ENCODE results near the gene HMCES.

Gene HMCES

GRCh38 chr3:129316248-129317013, 37.8 kb downstream of the HMCES start (continued):
- TF ChIP-seq ZNF416 (tag by site-specific recombination; IDR thresholded peaks at IDR 0.05) (no peak), ZNF132 (tag by site-specific recombination; IDR thresholded peaks at IDR 0.05; ENCODE audit: borderline replicate concordance) (no peak), MYNN (tag by site-specific recombination; IDR thresholded peaks at IDR 0.05; ENCODE audit: borderline replicate concordance) (peak; percentile 17; the same call in 1 of the 2 replicates), EGR2 (tag by site-specific recombination; IDR thresholded peaks at IDR 0.05; ENCODE audit: low read depth) (no peak), ZNF510 (tag by site-specific recombination; IDR thresholded peaks at IDR 0.05; ENCODE audit: insufficient replicate concordance) (no peak), ZNF791 (tag by site-specific recombination; IDR thresholded peaks at IDR 0.05) (no peak), ZNF335 (tag by site-specific recombination; conservative IDR thresholded peaks at IDR 0.05) (peak; percentile 93), HIC1 (tag by site-specific recombination; IDR thresholded peaks at IDR 0.05) (no peak), ZNF324 (tag by site-specific recombination; IDR thresholded peaks at IDR 0.05) (peak; percentile 34; the same call in 1 of the 2 replicates)

GRCh38 chr3:129317014-129317771, 38.5 kb downstream of the HMCES start:
- Histone ChIP-seq H3K4me1 (ENCODE audit: control insufficient read depth, insufficient read depth, low read length) (no peaks in the 10 kb centered on the region), H3K36me3 (ENCODE audit: control insufficient read depth in 2 of 2, insufficient read depth in 1 of 2, low read length in 2 of 2) (peaks cover 0 to 41% of the 10 kb centered on the region in 2 experiments; a peak in 1 of 3 replicates), H3K9me3 (ENCODE audit: control insufficient read depth, insufficient read depth, low read depth, low read length) (no peaks in the 10 kb centered on the region), H3K27ac (ENCODE audit: extremely low read depth, low read depth, low read length) (no peak overlapping the region; the same call in 1 of the 2 replicates), H3K4me3 (ENCODE audit: low read depth, low read length) (peak overlapping the region; percentile 97)
- POLR2A ChIA-PET = interaction anchor here (1.0 to 4.0 kb wide), 11 partner anchors 9 to 196 kb away, joined by 4 to 42 read pairs (median 7); partner anchors contain the start of genes COPG1, HMCES, IFT122 and MBD4
- CTCF ChIA-PET = interaction anchor here (1.6 to 1.8 kb wide), 2 partner anchors 13 to 346 kb away, joined by 5 to 11 read pairs; no protein-coding TSS in a partner anchor
- TF ChIP-seq ZNF140 (tag by site-specific recombination; IDR thresholded peaks at IDR 0.05) = no peak
- TF ChIP-seq SCRT2 (tag by site-specific recombination; IDR thresholded peaks at IDR 0.05) = 0 out of 2 replicates have a peak, but pooled peaks have one; percentile 2

- TF ChIP-seq ZNF521 (tag by site-specific recombination; IDR thresholded peaks at IDR 0.05) (no peak), ZBTB10 (tag by site-specific recombination; IDR thresholded peaks at IDR 0.05) (no peak)
- ChIA-PET CTCF (interaction anchor here (0.6 kb wide), 1 partner anchor 18 kb away, joined by 4 read pairs; no protein-coding TSS in a partner anchor), POLR2A (no interaction called here)
- Histone ChIP-seq H3K27ac (ENCODE audit: extremely low read depth, low read depth, low read length) (no peak overlapping the region), H3K36me3 (ENCODE audit: control insufficient read depth in 2 of 2, insufficient read depth in 1 of 2, low read length in 2 of 2) (peaks cover 0 to 41% of the 10 kb centered on the region in 2 experiments; a peak in 1 of 3 replicates), H3K9me3 (ENCODE audit: control insufficient read depth, insufficient read depth, low read depth, low read length) (no peaks in the 10 kb centered on the region), H3K4me3 (ENCODE audit: low read depth, low read length) (no peak overlapping the region), H3K4me1 (ENCODE audit: control insufficient read depth, insufficient read depth, low read length) (no peaks in the 10 kb centered on the region)
Measured at GRCh38 chr3:129317848-129318247, 39.2 kb downstream of the HMCES start.
